ENCODE data around the gene BHMT2. TPM values are rescaled to one million over a fixed set of nuclear protein-coding genes. Genes with fewer than 3 reads are reported as not detected.

The BHMT2 gene
- total and polyA plus RNA-seq, 2 donors (not counting 3 experiments of a cell fraction or from before 2014, with no cell fraction given), result 0.71 to 0.92 TPM

- FAIRE-seq (no peak), DNase-seq (ENCODE audit: low read depth, low spot score) (no peak)
- TF ChIP-seq POLR2A (IDR thresholded peaks at IDR 0.05; ENCODE audit: low read depth, low read length), result no peak
- peak; percentile 75 for TF ChIP-seq EZH2 (IDR thresholded peaks at IDR 0.05; ENCODE audit: borderline replicate concordance, low read depth, low read length, severe bottlenecking)
- no peak for TF ChIP-seq GATA2 (IDR thresholded peaks at IDR 0.05; ENCODE audit: insufficient read depth, insufficient read length, low read depth, low read length)
- Histone ChIP-seq H2AFZ (ENCODE audit: low read depth, low read length) (no peak overlapping the region), H3K27me3 (ENCODE audit: control insufficient read depth in 2 of 2, insufficient read depth in 2 of 2, low read length in 2 of 2) (peaks cover 29 to 38% of the 10 kb centered on the region in 2 experiments), H3K36me3 (ENCODE audit: control insufficient read depth in 2 of 2, extremely low read depth in 1 of 2, insufficient read depth in 2 of 2, low read length in 2 of 2) (no peaks in the 10 kb centered on the region), H3K9ac (replicated peaks; ENCODE audit: extremely low read depth, insufficient read depth, low read length) (no peak overlapping the region), H3K4me1 (ENCODE audit: control insufficient read depth, extremely low read depth, insufficient read depth, low read length) (no peaks in the 10 kb centered on the region), H3K9me1 (replicated peaks; ENCODE audit: control insufficient read depth, extremely low read depth, insufficient read depth, low read length) (no peaks in the 10 kb centered on the region), H3K9me3 (replicated peaks; ENCODE audit: control insufficient read depth, insufficient read depth, low read length) (no peaks in the 10 kb centered on the region), H4K20me1 (replicated peaks; ENCODE audit: control insufficient read depth, extremely low read depth, insufficient read depth, low read length) (no peaks in the 10 kb centered on the region), H3K27ac (ENCODE audit: insufficient read depth, low read depth, low read length) (no peak overlapping the region), H3K4me2 (ENCODE audit: insufficient read depth, low read length) (no peak overlapping the region), H3K79me2 (ENCODE audit: control insufficient read depth, insufficient read depth, low read length) (no peaks in the 10 kb centered on the region), H3K4me3 (replicated peaks in 1 of 3; ENCODE audit: insufficient read depth in 1 of 3, low read depth in 1 of 3, low read length in 3 of 3) (no peak overlapping the region)
- dilution Hi-C loops (cut with MboI; ENCODE audit: extremely low pct_ligation_motif_present, low sequenced_read_pairs) (no loop called here), intact Hi-C loops (cut with micrococcal nuclease) (no loop called here)
- BruUV-seq (replicated peaks), result no TSS peak
- CTCF ChIA-PET, result no interaction called here
- POLR2A ChIA-PET, result no interaction called here
Observed at GRCh38 chr5:79111960-79112702, 42.6 kb downstream of the BHMT2 start.

DNA sequence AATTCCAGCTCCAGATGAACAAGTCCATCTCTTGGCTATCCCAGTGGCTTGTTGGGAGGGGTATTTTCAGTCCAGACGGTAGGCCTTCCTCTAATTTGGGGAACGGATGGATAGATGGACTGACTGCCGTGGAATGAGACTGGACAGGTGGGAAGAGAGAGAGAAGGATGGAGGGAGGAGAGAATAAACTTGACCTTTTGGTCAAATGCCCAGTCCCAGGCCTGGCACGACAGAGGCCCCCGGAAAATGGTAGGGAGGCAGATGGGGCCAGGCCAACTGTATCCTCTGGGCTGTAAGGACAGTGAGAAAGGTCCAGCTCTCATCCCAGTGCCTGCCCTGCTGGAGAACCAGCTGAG is 43.1 kb downstream of the BHMT2 start:
- no peaks in the 10 kb centered on the region for H3K9me3 ChIP-seq (replicated peaks; ENCODE audit: control insufficient read depth, insufficient read depth, low read length)
- no peak overlapping the region for H3K4me3 ChIP-seq (replicated peaks in 1 of 3; ENCODE audit: insufficient read depth in 1 of 3, low read depth in 1 of 3, low read length in 3 of 3)
- H3K27me3 ChIP-seq (ENCODE audit: control insufficient read depth in 2 of 2, insufficient read depth in 2 of 2, low read length in 2 of 2), result peaks cover 25 to 36% of the 10 kb centered on the region in 2 experiments
- POLR2A ChIA-PET, result no interaction called here
- no peak for DNase-seq (ENCODE audit: low read depth, low spot score)
- dilution Hi-C loops (cut with MboI; ENCODE audit: extremely low pct_ligation_motif_present, low sequenced_read_pairs), result no loop called here
- H3K36me3 ChIP-seq (ENCODE audit: control insufficient read depth in 2 of 2, extremely low read depth in 1 of 2, insufficient read depth in 2 of 2, low read length in 2 of 2), result no peaks in the 10 kb centered on the region
- H3K9me1 ChIP-seq (replicated peaks; ENCODE audit: control insufficient read depth, extremely low read depth, insufficient read depth, low read length), result no peaks in the 10 kb centered on the region
- BruUV-seq (replicated peaks), result no TSS peak
- H3K4me2 ChIP-seq (ENCODE audit: insufficient read depth, low read length), result no peak overlapping the region
- intact Hi-C loops (cut with micrococcal nuclease), result no loop called here
- no peaks in the 10 kb centered on the region for H3K4me1 ChIP-seq (ENCODE audit: control insufficient read depth, extremely low read depth, insufficient read depth, low read length)
- no peak overlapping the region for H3K9ac ChIP-seq (replicated peaks; ENCODE audit: extremely low read depth, insufficient read depth, low read length)
- H3K27ac ChIP-seq (ENCODE audit: insufficient read depth, low read depth, low read length), result no peak overlapping the region
- no peaks in the 10 kb centered on the region for H3K79me2 ChIP-seq (ENCODE audit: control insufficient read depth, insufficient read depth, low read length)
- no peak overlapping the region for H2AFZ ChIP-seq (ENCODE audit: low read depth, low read length)
- no peak for FAIRE-seq
- TF ChIP-seq MAX (IDR thresholded peaks at IDR 0.05; ENCODE audit: insufficient read depth, insufficient read length) (no peak), JUN (IDR thresholded peaks at IDR 0.05; ENCODE audit: borderline replicate concordance, insufficient read depth, insufficient read length, low read depth) (no peak), GATA2 (IDR thresholded peaks at IDR 0.05; ENCODE audit: insufficient read depth, insufficient read length, low read depth, low read length) (no peak), POLR2A (IDR thresholded peaks at IDR 0.05; ENCODE audit: low read depth, low read length) (no peak), FOS (IDR thresholded peaks at IDR 0.05; ENCODE audit: borderline replicate concordance, insufficient read depth, low read length) (no peak), POLR2AphosphoS5 (IDR thresholded peaks at IDR 0.05; ENCODE audit: insufficient read depth, low read depth, low read length) (no peak), EZH2 (IDR thresholded peaks at IDR 0.05; ENCODE audit: borderline replicate concordance, low read depth, low read length, severe bottlenecking) (no peak), CTCF (IDR thresholded peaks at IDR 0.05; ENCODE audit: extremely low read depth in 1 of 2, insufficient read depth in 1 of 2, low read depth in 1 of 2, low read length in 2 of 2) (no peak), MYC (IDR thresholded peaks at IDR 0.05; ENCODE audit: low read depth, low read length) (no peak)
- no peaks in the 10 kb centered on the region for H4K20me1 ChIP-seq (replicated peaks; ENCODE audit: control insufficient read depth, extremely low read depth, insufficient read depth, low read length)
- CTCF ChIA-PET, result no interaction called here
